Measurements from ENCODE around the gene LRRC4B. TPM values are rescaled to one million over a fixed set of nuclear protein-coding genes. Genes with fewer than 3 reads are reported as not detected.

Gene LRRC4B
- total and polyA plus RNA-seq, 2 of the 13 experiments (the other 11 are each of a cell fraction or from before 2014, with no cell fraction given): not detected

DNA sequence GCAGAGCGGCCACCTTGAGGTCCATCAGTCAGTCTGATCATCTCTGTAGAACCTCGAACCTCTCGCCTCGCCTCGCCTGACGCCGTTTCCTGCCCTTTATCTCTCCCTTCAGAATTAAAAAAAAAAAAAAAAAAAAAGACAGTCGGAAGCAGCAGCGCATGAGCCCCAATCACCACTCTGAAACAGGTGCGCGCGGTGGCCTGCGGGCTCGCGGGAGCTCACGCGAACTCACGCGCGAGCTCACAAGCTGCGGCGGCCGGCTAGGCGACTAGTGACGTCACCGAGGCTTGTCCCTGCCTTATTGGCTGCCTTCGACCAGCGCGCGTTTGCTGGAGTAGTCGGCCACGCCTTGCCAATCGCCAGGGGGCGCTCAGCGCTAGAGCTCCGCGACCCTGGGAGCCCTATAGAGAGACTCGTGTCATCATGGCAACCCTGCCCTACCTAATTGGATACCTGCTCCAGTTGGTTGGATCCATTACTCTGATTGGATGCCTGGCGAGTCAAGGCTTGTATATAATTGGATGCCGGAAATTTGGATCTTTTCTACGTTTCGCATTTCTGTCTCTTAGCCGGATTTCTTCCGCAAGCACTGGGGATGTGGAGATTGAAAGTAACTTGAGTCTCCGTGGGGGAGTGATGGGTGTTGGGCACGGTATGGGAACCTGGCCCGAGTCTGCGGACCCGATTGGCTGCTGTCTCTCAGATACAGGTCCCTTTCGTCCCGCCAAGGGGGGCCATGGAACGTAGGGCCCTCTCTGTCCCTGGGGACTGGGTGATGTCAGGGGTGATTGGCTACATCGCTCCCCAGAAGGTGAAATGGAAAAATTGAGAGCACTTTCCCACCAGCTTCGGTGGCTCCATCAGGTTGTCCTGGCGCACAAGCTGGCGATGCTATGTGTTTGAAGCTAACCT, 39.9 kb upstream of the LRRC4B start (continued):
- TF ChIP-seq, protein P1, sequence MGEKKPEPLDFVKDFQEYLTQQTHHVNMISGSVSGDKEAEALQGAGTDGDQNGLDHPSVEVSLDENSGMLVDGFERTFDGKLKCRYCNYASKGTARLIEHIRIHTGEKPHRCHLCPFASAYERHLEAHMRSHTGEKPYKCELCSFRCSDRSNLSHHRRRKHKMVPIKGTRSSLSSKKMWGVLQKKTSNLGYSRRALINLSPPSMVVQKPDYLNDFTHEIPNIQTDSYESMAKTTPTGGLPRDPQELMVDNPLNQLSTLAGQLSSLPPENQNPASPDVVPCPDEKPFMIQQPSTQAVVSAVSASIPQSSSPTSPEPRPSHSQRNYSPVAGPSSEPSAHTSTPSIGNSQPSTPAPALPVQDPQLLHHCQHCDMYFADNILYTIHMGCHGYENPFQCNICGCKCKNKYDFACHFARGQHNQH (CRISPR knock-in tag; IDR thresholded peaks at IDR 0.05): no peak
- no peak for TF ChIP-seq REPIN1 (CRISPR knock-in tag; IDR thresholded peaks at IDR 0.05; ENCODE audit: borderline replicate concordance, low read depth)

DNA sequence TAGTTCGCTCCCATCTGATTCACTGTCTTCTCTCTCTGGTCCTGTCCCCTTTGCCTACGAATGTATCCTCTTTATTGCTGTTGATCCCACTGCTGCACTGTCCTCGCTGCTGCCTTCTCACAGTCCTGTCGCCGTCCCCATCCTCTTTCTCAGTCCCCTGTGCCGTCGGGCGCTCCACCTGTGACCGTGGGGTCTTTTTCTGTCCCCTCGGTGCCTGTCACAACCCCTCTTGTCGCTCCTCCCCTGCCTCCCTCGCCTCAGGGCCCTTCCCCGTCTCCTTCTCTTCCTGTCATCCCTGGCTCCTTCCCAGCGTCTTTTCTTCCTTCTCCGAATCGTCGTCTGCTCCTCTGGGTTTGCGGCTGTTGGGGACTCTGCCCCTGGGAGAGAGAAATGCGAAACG, 39.2 kb upstream of the LRRC4B start:
- BruUV-seq (replicated peaks): no TSS peak
- Histone ChIP-seq H4K20me1 (ENCODE audit: insufficient read depth, low read length) (no peaks in the 10 kb centered on the region), H3K9me3 (ENCODE audit: low read length) (no peaks in the 10 kb centered on the region), H3K4me3 (replicated peaks in 1 of 3; ENCODE audit: insufficient read depth in 1 of 3, low read depth in 2 of 3, low read length in 3 of 3) (no peak overlapping the region), H3K27ac (ENCODE audit: extremely low read length, insufficient read depth, low read length) (no peak overlapping the region), H3K79me2 (ENCODE audit: insufficient read depth, low read length) (no peaks in the 10 kb centered on the region), H3K36me3 (replicated peaks in 1 of 2; ENCODE audit: control insufficient read depth in 1 of 2, insufficient read depth in 2 of 2, low read length in 2 of 2) (no peaks in the 10 kb centered on the region), H3K27me3 (ENCODE audit: control insufficient read depth in 1 of 2, insufficient read depth in 2 of 2, low read length in 2 of 2) (peaks cover 0 to 1% of the 10 kb centered on the region in 2 experiments; a peak in 1 of 5 replicates), H3K4me1 (ENCODE audit: insufficient read depth, low read length) (no peaks in the 10 kb centered on the region), H2AFZ (ENCODE audit: low read length) (no peak overlapping the region), H3K4me2 (ENCODE audit: low read depth, low read length) (no peak overlapping the region), H3K9ac (ENCODE audit: insufficient read depth, low read depth, low read length) (no peak overlapping the region)
- intact Hi-C loops (cut with micrococcal nuclease; ENCODE audit: unreplicated experiment): no loop called here
- POLR2A ChIA-PET: no interaction called here
- no peak for FAIRE-seq
- no peak for DNase-seq (ENCODE audit: low spot score)
- in situ Hi-C loops (cut with HindIII; ENCODE audit: extremely low pct_ligation_motif_present, low pct_unique_long_range_greater_than_20kb): loop anchor here (10.0 kb wide), 1 partner anchor 177 kb away; no protein-coding TSS in a partner anchor
- CTCF ChIA-PET (ENCODE audit: low intra/inter-chr PET ratio, low total read pairs): no interaction called here
- 47% methylated on average over 20 of the region's 20 CpGs for WGBS (ENCODE audit: low lambda C conversion rate)
- ATAC-seq: no peak
- TF ChIP-seq TMF1 (CRISPR knock-in tag; IDR thresholded peaks at IDR 0.05; ENCODE audit: low read depth) (no peak), ZNF562 (CRISPR knock-in tag; IDR thresholded peaks at IDR 0.05; ENCODE audit: borderline replicate concordance) (no peak), SNAPC2 (CRISPR knock-in tag; IDR thresholded peaks at IDR 0.05) (no peak), BCL6 (CRISPR knock-in tag; IDR thresholded peaks at IDR 0.05) (no peak), ARID2 (CRISPR knock-in tag; IDR thresholded peaks at IDR 0.05; ENCODE audit: borderline replicate concordance) (no peak), ZNF839 (CRISPR knock-in tag; IDR thresholded peaks at IDR 0.05; ENCODE audit: borderline replicate concordance) (no peak), IRX3 (CRISPR knock-in tag; IDR thresholded peaks at IDR 0.05; ENCODE audit: borderline replicate concordance, low read depth) (no peak), MEIS2 (CRISPR knock-in tag; IDR thresholded peaks at IDR 0.05) (no peak), NFKBIZ (CRISPR knock-in tag; IDR thresholded peaks at IDR 0.05) (no peak)
- TF ChIP-seq, protein P2, sequence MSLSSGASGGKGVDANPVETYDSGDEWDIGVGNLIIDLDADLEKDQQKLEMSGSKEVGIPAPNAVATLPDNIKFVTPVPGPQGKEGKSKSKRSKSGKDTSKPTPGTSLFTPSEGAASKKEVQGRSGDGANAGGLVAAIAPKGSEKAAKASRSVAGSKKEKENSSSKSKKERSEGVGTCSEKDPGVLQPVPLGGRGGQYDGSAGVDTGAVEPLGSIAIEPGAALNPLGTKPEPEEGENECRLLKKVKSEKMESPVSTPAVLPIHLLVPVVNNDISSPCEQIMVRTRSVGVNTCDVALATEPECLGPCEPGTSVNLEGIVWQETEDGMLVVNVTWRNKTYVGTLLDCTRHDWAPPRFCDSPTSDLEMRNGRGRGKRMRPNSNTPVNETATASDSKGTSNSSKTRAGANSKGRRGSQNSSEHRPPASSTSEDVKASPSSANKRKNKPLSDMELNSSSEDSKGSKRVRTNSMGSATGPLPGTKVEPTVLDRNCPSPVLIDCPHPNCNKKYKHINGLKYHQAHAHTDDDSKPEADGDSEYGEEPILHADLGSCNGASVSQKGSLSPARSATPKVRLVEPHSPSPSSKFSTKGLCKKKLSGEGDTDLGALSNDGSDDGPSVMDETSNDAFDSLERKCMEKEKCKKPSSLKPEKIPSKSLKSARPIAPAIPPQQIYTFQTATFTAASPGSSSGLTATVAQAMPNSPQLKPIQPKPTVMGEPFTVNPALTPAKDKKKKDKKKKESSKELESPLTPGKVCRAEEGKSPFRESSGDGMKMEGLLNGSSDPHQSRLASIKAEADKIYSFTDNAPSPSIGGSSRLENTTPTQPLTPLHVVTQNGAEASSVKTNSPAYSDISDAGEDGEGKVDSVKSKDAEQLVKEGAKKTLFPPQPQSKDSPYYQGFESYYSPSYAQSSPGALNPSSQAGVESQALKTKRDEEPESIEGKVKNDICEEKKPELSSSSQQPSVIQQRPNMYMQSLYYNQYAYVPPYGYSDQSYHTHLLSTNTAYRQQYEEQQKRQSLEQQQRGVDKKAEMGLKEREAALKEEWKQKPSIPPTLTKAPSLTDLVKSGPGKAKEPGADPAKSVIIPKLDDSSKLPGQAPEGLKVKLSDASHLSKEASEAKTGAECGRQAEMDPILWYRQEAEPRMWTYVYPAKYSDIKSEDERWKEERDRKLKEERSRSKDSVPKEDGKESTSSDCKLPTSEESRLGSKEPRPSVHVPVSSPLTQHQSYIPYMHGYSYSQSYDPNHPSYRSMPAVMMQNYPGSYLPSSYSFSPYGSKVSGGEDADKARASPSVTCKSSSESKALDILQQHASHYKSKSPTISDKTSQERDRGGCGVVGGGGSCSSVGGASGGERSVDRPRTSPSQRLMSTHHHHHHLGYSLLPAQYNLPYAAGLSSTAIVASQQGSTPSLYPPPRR (CRISPR knock-in tag; IDR thresholded peaks at IDR 0.05; ENCODE audit: borderline replicate concordance): no peak
- TF ChIP-seq, protein P3, sequence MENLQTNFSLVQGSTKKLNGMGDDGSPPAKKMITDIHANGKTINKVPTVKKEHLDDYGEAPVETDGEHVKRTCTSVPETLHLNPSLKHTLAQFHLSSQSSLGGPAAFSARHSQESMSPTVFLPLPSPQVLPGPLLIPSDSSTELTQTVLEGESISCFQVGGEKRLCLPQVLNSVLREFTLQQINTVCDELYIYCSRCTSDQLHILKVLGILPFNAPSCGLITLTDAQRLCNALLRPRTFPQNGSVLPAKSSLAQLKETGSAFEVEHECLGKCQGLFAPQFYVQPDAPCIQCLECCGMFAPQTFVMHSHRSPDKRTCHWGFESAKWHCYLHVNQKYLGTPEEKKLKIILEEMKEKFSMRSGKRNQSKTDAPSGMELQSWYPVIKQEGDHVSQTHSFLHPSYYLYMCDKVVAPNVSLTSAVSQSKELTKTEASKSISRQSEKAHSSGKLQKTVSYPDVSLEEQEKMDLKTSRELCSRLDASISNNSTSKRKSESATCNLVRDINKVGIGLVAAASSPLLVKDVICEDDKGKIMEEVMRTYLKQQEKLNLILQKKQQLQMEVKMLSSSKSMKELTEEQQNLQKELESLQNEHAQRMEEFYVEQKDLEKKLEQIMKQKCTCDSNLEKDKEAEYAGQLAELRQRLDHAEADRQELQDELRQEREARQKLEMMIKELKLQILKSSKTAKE (CRISPR knock-in tag; IDR thresholded peaks at IDR 0.05; ENCODE audit: borderline replicate concordance): no peak

Data from HepG2 (cell line).